Hepatocyte (in vitro differentiated cells): Measurements from ENCODE around the gene VPS16. TPM values are rescaled to one million over a fixed set of nuclear protein-coding genes. Genes with fewer than 3 reads are reported as not detected.
"Not testable (repeated sequence)": the region's sequence is repeated elsewhere in the genome, so short reads cannot be mapped to it uniquely, and the experiment has no call there.

Source experiments
- DNase-seq: peaks from one replicate; pipeline ENCODE4 v3.0.0-alpha.2; 2016; ENCODE audit warnings: low spot score
- H2AFZ ChIP-seq: fragments of 200-600 bp; sonication (generic); 2 replicates; pipeline ENCODE4 v1.6.0; 2016; ENCODE audit warnings: antibody characterized with exemption, mild to moderate bottlenecking
- H3K27ac ChIP-seq: fragments of 200-600 bp; sonication (generic); 2 replicates; pipeline ENCODE4 v1.5.1; 2016; ENCODE audit warnings: mild to moderate bottlenecking
- H3K27me3 ChIP-seq: fragments of 200-600 bp; sonication (generic); 2 replicates; pipeline ENCODE4 v1.6.1; 2016
- H3K36me3 ChIP-seq: fragments of 200-600 bp; sonication (generic); replicated peaks from 2 replicates; pipeline ENCODE4 v1.5.1; 2016; ENCODE audit warnings: low read depth; ENCODE audit not compliant: insufficient read depth
- H3K4me1 ChIP-seq: fragments of 200-600 bp; sonication (generic); 2 replicates; pipeline ENCODE4 v1.5.1; 2016; ENCODE audit warnings: mild to moderate bottlenecking, moderate library complexity; ENCODE audit not compliant: insufficient read depth
- H3K4me2 ChIP-seq: fragments of 200-600 bp; sonication (generic); 2 replicates; pipeline ENCODE4 v1.6.0; 2016
- H3K4me3 ChIP-seq: fragments of 200-600 bp; sonication (generic); 2 replicates; pipeline ENCODE4 v1.5.1; 2016; ENCODE audit warnings: mild to moderate bottlenecking
- H3K79me2 ChIP-seq: fragments of 200-600 bp; sonication (generic); 2 replicates; pipeline ENCODE4 v1.6.0; 2017; ENCODE audit warnings: mild to moderate bottlenecking
- H3K9me2 ChIP-seq: fragments of 200-600 bp; sonication (generic); replicated peaks from 2 replicates; pipeline ENCODE4 v1.6.0; 2017; ENCODE audit warnings: mild to moderate bottlenecking; ENCODE audit not compliant: insufficient read depth
- H3K9me3 ChIP-seq: fragments of 200-600 bp; sonication (generic); 2 replicates; pipeline ENCODE4 v1.5.1; 2016; ENCODE audit warnings: low read depth, mild to moderate bottlenecking
- H4K20me1 ChIP-seq: fragments of 200-600 bp; sonication (generic); 2 replicates; pipeline ENCODE4 v1.6.0; 2016; ENCODE audit warnings: mild to moderate bottlenecking; ENCODE audit not compliant: insufficient read depth, poor library complexity, severe bottlenecking
- EZH2 ChIP-seq: fragments of 200-600 bp; sonication (generic); IDR thresholded peaks from 2 replicates; pipeline ENCODE4 v1.6.1; 2016; ENCODE audit warnings: antibody characterized with exemption, mild to moderate bottlenecking, borderline replicate concordance
- EZH2phosphoT487 ChIP-seq: fragments of 200-600 bp; sonication (generic); IDR thresholded peaks from one replicate; pipeline ENCODE4 v1.6.1; 2018; ENCODE audit warnings: antibody characterized with exemption, mild to moderate bottlenecking, low read depth, moderate library complexity; ENCODE audit not compliant: unreplicated experiment, severe bottlenecking
- WGBS: methylation state at CpG from one replicate; pipeline ENCODE4 v1.1.6; 2016; ENCODE audit warnings: low lambda C conversion rate; ENCODE audit errors: missing lambda C conversion rate; 5-methylcytosine and 5-hydroxymethylcytosine counted together
- polyA plus RNA-seq: library from polyadenylated mRNA; unstranded; fragments of >200 nt; fragmentation: Nextera tagmentation; extraction: Ambion mirVana; gene quantifications from 2 replicates; pipeline ENCODE4 v1.2.1, GENCODE V29; 2016
- total RNA-seq: library from RNA; depleted of rRNA; stranded (reverse); fragments of >200 nt; gene quantifications from 2 replicates; pipeline ENCODE4 v1.2.3, GENCODE V29; 2014
- TF ChIP-seq, protein P1 (sequence below): fragments of 200-600 bp; sonication (generic); IDR thresholded peaks from 2 replicates; pipeline ENCODE4 v1.5.1; 2016; ENCODE audit warnings: antibody characterized with exemption, mild to moderate bottlenecking; ENCODE audit not compliant: poor library complexity

Gene VPS16
- total and polyA plus RNA-seq, 2 experiments from 2014 or later: 34.6 to 42.9 TPM

DNA sequence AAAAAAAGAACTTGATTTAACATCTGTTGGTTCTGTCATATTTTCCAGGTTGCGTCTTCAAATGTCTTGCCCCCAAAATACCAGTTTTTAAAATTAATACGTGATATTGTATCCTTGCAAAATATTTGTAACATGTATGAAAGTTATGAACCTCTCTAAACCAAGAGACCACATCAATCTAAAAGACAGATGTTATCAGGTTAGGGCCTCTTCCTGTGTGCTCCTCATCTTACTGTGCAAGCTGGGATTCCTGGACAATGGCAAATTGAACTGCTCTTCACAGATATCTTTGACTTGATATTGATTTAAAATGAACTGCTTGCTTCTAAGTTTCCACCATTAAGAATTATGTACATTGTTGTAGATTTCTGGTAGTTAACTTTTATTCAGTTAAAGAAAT lies 14.8 kb upstream of the VPS16 start:
- peaks cover 23% of the 10 kb centered on the region for H3K27me3 ChIP-seq
- WGBS: 85% methylated on average over 2 of the region's 2 CpGs
- no peaks in the 10 kb centered on the region for H3K36me3 ChIP-seq
- H3K9me3 ChIP-seq: no peaks in the 10 kb centered on the region
- no peaks in the 10 kb centered on the region for H3K79me2 ChIP-seq
- H3K4me3 ChIP-seq: no peak overlapping the region
- no peak overlapping the region for H3K27ac ChIP-seq
- peaks cover 11% of the 10 kb centered on the region for H3K4me1 ChIP-seq
- H3K9me2 ChIP-seq: no peaks in the 10 kb centered on the region
- TF ChIP-seq, protein P1, sequence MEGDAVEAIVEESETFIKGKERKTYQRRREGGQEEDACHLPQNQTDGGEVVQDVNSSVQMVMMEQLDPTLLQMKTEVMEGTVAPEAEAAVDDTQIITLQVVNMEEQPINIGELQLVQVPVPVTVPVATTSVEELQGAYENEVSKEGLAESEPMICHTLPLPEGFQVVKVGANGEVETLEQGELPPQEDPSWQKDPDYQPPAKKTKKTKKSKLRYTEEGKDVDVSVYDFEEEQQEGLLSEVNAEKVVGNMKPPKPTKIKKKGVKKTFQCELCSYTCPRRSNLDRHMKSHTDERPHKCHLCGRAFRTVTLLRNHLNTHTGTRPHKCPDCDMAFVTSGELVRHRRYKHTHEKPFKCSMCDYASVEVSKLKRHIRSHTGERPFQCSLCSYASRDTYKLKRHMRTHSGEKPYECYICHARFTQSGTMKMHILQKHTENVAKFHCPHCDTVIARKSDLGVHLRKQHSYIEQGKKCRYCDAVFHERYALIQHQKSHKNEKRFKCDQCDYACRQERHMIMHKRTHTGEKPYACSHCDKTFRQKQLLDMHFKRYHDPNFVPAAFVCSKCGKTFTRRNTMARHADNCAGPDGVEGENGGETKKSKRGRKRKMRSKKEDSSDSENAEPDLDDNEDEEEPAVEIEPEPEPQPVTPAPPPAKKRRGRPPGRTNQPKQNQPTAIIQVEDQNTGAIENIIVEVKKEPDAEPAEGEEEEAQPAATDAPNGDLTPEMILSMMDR: no peak
- TF ChIP-seq EZH2 (no peak), EZH2phosphoT487 (no peak)
- no peaks in the 10 kb centered on the region for H4K20me1 ChIP-seq
- no peak overlapping the region for H2AFZ ChIP-seq
- no peak overlapping the region for H3K4me2 ChIP-seq
- no peak for DNase-seq

DNA sequence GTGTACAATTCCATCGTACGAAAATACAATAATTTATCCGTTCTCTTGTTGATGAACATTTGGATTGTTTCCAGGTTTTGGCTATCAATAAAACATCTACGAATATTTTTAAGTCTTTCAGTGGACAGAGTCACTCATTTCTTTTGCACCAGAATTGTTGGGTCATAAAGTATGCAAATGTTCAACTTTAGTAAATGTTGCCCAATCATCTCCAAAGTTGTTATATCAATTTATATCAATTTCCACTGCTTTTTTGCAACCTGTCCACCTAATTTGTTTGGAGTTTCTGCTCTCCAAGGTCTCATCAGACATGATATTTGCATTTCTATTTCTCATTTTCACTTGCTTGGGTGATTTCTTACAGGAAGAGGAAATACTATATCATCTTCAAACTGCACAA lies 13.9 kb upstream of the VPS16 start:
- H3K9me2 ChIP-seq: no peaks in the 10 kb centered on the region
- no peak overlapping the region for H3K4me3 ChIP-seq
- no peaks in the 10 kb centered on the region for H3K36me3 ChIP-seq
- peaks cover 2% of the 10 kb centered on the region for H3K4me1 ChIP-seq
- H3K9me3 ChIP-seq: no peaks in the 10 kb centered on the region
- H3K27ac ChIP-seq: no peak overlapping the region
- H3K27me3 ChIP-seq: peaks cover 20% of the 10 kb centered on the region
- H3K4me2 ChIP-seq: no peak overlapping the region
- DNase-seq: no peak
- WGBS: 96% methylated on average over 4 of the region's 4 CpGs
- no peak for TF ChIP-seq EZH2
- TF ChIP-seq, protein P1: no peak
- no peak for TF ChIP-seq EZH2phosphoT487
- H4K20me1 ChIP-seq: no peaks in the 10 kb centered on the region
- no peak overlapping the region for H2AFZ ChIP-seq
- H3K79me2 ChIP-seq: no peaks in the 10 kb centered on the region

DNA sequence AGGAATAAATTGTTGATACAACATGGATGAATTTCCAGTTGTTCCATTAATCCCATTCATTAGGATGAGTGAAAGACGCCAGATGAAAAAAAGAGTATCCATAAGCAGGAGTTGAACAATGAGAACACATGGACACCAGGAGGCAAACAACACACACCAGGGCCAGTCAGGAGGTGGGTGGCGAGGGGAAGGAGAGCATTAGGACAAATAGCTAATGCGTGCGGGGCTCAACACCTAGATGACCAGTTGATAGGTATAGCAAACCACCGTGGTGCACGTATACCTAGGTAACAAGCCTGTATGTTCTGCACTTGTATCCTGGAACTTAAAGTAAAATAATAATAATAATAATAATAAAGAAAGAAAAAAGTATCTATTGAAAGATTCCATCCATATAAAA lies 11.2 kb upstream of the VPS16 start:
- TF ChIP-seq EZH2 (no peak), EZH2phosphoT487 (no peak)
- TF ChIP-seq, protein P1: no peak
- Histone ChIP-seq H4K20me1 (no peaks in the 10 kb centered on the region), H3K4me2 (no peak overlapping the region), H3K4me3 (no peak overlapping the region), H3K36me3 (no peaks in the 10 kb centered on the region), H3K27me3 (peaks cover 19% of the 10 kb centered on the region), H3K79me2 (no peaks in the 10 kb centered on the region), H3K27ac (no peak overlapping the region), H3K4me1 (no peaks in the 10 kb centered on the region), H3K9me2 (no peaks in the 10 kb centered on the region), H3K9me3 (no peaks in the 10 kb centered on the region), H2AFZ (no peak overlapping the region)
- 71% methylated on average over 6 of the region's 6 CpGs for WGBS
- no peak for DNase-seq

DNA sequence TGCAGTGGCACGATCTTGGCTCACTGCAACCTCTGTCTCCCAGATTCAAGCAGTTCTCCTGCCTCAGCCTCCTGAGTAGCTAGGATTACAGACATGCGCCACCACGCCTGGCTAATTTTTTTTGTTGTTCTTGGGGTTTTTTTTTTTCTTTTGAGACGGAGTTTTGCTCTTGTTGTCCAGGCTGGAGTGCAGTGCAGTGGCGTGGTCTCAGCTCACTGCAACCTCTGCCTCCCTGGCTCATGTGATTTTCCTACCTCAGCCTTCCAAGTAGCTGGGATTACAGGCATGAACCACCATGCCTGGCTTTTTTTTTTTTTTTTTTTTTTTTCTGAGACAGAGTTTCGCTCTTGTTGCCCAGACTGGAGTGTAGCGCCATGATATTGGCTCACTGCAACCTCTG lies 9.3 kb upstream of the VPS16 start:
- WGBS: 89% methylated on average over 7 of the region's 7 CpGs
- H3K36me3 ChIP-seq, DNase-seq, H3K27ac ChIP-seq, H2AFZ ChIP-seq, H3K79me2 ChIP-seq, H3K9me2 ChIP-seq, H4K20me1 ChIP-seq, H3K4me2 ChIP-seq, H3K4me1 ChIP-seq, H3K9me3 ChIP-seq, H3K4me3 ChIP-seq: not testable (repeated sequence)
- peaks cover 13% of the 10 kb centered on the region for H3K27me3 ChIP-seq
